OCI-LY3 (cell line): Measurements from ENCODE around the gene BZW1.

ENCODE experiments used
- EZH2phosphoT487 ChIP-seq: fragments of 200-600 bp; shearing (Covaris generic); IDR thresholded peaks from 2 replicates; pipeline ENCODE4 v1.6.1; 2018; ENCODE audit warnings: antibody characterized with exemption, mixed run types, low read depth
- TF ChIP-seq, protein P1 (sequence below): fragments of 200-600, 300-600 bp; sonication (generic); IDR thresholded peaks from 2 replicates; pipeline ENCODE4 v1.5.1; 2014; ENCODE audit warnings: antibody characterized with exemption, low read length, low read depth

DNA sequence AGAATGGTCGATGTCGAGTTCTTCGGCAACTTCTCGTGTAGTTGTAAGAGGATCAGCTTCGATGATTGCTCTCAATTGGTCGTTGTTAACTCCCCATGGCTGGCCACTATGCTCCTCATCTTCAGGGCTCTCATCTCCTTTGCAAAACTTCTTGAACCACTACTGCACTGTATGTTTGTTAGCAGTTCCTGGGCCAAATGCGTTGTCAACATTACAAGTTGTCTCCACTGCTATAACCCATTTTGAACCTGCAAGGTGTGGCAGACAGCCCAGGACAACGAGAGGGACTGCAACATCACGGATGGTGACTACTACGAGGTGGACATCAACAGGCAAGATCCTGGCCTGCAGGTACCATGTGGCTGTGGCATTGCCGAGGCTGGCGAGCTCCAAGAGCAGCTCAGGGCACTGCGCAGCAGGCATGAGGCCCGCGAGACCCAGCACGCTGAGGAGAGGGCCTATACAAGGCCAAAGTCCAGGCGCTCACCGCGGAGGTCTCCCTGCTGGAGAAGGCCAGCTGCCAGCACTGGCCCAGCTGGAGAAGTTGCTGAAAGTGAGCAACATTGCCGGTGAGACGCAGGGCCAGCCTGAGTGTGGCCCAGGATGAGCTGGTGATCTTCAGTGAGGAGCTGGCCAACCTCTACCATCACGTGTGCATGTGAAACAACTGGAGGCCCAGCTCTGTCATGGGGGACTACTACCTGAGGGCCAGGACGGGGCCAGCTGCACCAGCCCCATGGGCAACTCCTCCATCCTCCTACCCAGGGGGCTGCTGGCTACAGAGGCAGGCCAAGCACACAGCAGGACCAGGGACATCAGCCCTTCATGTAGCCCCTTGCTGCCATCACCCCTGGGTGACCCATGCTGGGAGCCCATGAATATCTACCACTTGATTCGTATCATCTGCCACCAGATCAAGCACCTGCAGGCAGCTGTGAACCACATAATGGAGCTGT is 32.6 kb downstream of the BZW1 start:
- TF ChIP-seq, protein P1, sequence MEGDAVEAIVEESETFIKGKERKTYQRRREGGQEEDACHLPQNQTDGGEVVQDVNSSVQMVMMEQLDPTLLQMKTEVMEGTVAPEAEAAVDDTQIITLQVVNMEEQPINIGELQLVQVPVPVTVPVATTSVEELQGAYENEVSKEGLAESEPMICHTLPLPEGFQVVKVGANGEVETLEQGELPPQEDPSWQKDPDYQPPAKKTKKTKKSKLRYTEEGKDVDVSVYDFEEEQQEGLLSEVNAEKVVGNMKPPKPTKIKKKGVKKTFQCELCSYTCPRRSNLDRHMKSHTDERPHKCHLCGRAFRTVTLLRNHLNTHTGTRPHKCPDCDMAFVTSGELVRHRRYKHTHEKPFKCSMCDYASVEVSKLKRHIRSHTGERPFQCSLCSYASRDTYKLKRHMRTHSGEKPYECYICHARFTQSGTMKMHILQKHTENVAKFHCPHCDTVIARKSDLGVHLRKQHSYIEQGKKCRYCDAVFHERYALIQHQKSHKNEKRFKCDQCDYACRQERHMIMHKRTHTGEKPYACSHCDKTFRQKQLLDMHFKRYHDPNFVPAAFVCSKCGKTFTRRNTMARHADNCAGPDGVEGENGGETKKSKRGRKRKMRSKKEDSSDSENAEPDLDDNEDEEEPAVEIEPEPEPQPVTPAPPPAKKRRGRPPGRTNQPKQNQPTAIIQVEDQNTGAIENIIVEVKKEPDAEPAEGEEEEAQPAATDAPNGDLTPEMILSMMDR, result no peak
- no peak for TF ChIP-seq EZH2phosphoT487
